GM19025 (cell line): ENCODE data around the gene TNFAIP8.

ENCODE experiments used
- ATAC-seq: cut with Tn5 transposase; IDR thresholded peaks from one replicate; pipeline ENCODE4 v1.9.1; 2021; ENCODE audit warnings: mild to moderate bottlenecking, low read depth, moderate library complexity; ENCODE audit not compliant: unreplicated experiment

The TNFAIP8 gene

DNA sequence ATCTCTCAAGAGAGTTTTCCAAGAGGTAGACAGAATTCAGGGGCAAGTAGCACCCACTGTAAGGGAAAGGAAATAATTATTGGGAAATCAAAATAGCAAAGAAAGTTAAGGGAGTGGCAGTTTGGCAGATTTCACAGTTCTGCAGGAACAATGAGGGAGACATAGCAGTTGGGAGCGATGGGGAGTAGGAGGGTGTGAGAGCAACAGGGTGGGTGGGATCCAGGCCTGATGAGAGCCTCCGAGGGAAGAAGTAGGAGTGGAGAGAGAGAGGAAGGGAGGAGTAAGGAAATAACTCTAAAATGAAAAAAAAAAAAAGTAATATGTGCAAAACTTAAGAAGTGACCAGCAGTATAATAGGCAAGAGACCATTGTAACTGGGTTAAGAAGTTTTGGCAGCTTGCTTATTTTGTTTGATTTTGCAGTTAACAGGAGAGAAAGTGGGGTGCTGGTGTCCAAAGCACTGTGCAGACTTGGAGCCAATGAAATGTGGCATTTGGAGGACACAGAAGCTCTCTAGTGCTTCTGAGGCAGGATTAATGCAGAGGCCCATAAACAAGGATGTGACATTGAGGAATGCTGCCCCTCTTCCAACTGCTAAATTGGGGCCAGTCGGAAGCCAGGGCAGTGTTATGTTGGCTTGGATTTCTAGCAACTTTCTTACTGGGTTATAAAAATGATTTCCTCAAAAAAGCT, 10.2 kb downstream of the TNFAIP8 start:
- no peak for ATAC-seq

DNA sequence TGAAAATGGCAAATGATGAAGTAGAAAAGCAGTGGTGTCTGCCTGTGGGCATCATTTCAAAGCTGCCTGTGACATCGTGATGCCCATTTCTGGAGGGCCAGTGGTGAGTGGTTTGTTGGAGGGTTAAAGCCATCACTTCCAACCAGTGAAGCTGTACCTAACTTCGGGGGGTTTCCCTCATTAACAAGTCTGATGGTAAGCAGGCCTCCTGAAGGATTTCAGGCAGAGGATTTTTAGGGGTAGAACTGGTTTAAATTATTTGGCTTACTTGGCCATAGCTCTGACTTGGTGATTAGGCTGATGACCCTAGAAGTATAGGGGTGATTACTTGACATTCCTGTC, 10.7 kb downstream of the TNFAIP8 start:
- ATAC-seq = peak; percentile 28

DNA sequence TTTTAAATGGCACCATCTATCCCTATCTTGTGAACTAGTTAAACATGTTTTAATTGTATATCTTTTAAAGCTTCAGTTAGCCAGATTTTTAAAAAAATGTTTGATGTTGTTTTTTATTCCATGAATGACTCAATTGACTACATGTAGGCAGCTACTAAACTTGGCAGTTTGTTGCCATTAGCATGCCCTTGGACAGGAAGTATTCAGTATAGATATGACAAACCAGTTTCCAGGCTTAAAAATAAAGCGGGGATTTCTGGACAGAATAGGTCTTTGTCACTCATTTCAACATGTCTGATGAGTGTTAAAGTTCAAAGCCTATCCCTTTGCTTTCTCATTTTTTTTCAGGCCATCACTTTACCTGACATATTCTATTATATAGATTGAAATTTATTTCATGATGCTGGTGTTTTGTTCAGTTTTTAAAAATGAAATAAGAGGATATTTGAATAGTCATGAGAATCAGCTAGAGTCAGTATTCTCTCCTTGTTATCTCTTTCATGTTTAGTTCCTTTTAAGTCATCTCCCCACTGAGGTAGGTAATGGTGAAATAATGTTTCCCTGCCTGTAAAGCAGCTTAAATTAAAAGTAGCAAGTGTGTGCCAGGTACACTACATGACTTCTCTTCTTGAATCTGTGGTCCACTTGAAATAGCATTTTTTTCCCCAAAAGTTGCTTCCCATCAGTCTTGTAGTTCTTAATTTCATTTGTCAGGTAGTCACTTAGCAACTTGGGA, 11.9 kb downstream of the TNFAIP8 start:
- peak; percentile 68 for ATAC-seq

DNA sequence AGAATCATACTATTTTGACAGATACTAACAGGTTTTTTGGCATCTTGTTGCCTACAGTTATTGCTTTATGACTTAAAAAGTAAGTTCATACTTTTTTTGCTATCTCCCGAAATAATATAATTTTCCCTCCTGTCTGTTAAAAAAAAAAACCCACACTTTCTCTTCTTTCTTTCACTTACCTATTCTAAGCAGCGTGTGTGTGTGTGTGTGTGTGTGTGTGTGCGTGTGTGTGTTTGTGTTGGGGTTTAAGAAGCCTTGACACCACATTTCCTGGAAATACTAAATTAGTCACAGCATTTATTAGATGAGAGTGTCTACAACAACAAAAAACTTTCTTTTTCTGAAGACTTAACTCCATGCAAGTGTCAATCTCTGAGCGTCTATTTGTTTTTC, 12.4 kb downstream of the TNFAIP8 start:
- no peak for ATAC-seq

GRCh38 chr5:119370486-119370885, 14.7 kb downstream of the TNFAIP8 start:
- ATAC-seq = no peak

DNA sequence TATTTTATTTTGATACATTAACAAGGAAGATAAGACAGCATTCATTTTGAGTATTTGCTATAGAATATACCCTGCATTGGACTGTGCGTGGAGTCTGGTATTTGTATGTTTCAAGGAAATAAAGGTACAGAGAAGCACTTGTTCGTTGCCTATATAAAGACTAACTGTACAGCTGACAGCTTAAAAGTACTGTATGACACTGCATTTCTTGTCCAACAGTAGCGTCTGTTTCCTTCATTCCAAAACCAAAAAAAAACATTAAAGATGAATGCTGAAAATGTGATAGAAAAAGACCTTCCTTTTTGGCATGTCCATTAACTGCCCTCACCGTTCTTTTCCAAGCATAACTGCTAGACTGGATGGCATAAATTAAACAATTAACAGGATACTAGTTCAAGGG, 15.3 kb downstream of the TNFAIP8 start:
- no peak for ATAC-seq

GRCh38 chr5:119373449-119373858, 17.6 kb downstream of the TNFAIP8 start:
- ATAC-seq = peak; percentile 44

DNA sequence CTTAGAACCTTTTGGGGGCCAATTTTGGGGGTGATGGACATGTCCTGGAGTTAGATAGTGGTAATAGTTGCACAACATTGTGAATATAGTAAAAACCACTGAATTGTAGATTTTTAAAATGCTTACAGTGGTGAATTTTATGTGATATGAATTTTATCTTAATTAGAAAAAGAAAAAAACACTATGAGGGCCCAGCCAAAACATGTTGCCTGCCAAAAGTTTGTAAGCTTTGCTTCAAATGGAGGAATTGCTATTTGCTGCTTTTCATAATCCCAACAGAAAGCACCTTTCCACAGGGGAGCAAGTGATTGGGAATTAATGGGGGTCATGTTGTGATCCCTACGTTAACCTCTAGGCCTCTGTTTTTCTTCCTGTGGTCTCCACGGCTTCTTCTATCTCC, 19.1 kb downstream of the TNFAIP8 start:
- no peak for ATAC-seq

GRCh38 chr5:119377066-119377465, 21.2 kb downstream of the TNFAIP8 start:
- ATAC-seq = no peak

- ATAC-seq = no peak
These were observed 22.4 kb downstream of the TNFAIP8 start for GRCh38 chr5:119378075-119378700.

GRCh38 chr5:119379096-119379495, 23.3 kb downstream of the TNFAIP8 start:
- ATAC-seq = no peak

DNA sequence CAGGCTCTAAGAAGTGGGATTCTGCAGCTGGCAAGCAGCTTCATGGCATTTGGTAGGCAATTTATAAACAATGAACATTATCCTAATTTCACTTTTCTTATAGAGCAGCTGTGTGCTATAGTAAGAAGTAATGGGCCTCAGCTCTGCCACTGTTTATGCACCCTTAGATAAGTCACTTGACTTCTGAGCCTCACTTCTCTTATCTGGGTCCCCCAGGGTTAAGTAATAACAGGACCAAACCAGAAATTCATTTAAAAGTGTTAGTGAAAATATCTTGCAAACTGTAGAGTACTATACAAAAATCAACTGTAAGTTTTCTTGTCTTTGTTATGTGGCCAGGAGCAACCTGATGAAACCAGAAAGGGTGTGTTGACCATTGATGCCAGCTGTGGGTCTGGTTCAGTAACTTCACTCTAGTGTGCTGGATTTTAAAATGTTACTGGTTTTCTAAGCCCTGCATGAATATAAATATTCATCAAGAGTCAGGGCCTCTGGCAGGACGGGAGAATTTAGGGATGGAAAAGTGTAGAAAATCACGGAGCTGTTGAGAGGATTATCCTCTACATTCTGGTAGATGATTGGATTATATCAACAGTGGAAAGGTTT, 24.2 kb downstream of the TNFAIP8 start:
- no peak for ATAC-seq

GRCh38 chr5:119382169-119382568, 26.4 kb downstream of the TNFAIP8 start:
- ATAC-seq = no peak

DNA sequence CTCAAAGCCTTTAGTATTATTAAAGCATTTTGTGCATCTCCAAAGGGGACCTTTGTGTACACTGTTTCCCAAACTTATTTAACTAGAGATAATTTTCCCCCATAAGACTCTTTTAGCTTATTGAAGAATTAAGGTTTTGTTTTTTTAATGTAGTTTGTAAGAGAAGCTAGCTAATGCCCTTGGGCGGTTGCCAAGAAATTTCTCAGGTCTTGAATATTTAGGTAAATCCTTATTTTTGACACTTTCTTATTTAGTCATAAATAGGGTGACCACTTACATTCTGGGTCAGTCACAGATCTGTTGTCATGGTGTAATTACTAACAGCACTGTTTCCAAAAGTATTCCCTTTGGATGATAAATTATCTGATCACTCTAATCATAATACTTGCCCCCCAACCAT, 27.2 kb downstream of the TNFAIP8 start:
- no peak for ATAC-seq

- ATAC-seq = no peak
These were observed 29.3 kb downstream of the TNFAIP8 start for GRCh38 chr5:119385136-119385535.

DNA sequence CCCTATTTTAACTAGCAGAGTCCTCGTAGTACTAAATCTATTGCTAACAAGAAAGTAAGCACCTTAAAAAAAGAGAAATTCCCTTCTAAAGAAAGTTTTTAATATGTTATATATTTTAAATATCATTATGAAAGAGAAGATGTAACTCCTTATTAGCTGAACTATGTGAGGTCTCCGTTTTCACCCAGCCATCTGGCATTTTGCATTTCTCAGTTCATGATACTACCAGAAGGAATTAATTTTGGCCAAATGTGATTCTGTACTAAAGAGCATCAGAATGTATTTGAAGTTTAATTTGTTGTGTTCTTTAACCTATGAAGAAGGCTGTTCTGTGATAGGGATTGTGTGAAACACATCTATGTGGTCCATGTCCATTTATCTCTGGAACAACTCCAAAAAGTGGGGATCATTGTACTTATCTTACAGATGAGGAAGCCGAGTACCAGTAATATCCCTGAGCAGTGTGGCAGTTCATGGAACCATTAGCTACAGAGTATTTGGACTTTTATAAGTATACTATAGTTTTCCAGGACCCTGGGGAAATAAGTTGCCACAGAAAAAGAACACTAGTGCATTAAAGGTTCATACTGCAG, 29.8 kb downstream of the TNFAIP8 start:
- ATAC-seq = no peak

- no peak for ATAC-seq
These were observed 31.0 kb downstream of the TNFAIP8 start for GRCh38 chr5:119386596-119387344.

GRCh38 chr5:119387945-119388618, 32.3 kb downstream of the TNFAIP8 start:
- ATAC-seq = no peak

DNA sequence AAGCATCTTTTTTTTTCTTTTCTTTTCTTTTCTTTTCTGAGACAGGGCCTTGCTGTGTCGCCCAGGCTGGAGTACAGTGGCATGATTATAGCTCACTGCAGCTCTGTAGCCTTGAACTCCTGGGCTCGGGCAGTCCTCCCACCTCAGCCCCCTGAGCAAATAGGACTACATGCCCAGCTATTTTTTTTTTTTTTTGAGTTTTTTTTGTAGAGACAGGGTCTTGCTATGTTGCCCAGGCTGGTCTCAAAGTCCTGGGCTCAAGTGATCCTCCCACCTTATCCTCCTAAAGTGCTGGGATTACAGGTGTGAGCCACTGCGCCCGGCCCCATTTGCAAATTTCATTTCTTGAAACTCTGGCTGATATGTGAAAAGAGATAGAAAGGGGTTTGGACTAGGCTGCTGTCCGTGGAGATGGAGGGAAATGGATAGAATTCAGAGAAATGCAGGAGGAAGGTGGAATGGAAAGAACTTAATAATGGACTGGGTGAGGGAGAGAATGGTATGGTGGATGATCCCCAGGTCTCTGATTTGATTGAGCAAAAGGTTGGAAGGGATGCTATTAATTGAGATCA, 32.9 kb downstream of the TNFAIP8 start:
- no peak for ATAC-seq
